CD4-positive, alpha-beta T cell (primary cell): ENCODE measurements around the gene CAMSAP1. TPM values are rescaled to one million over a fixed set of nuclear protein-coding genes. Genes with fewer than 3 reads are reported as not detected.

Source experiments
- ATAC-seq: fragments of 200-7000 bp; cut with Tn5 transposase; one replicate; pipeline ENCODE4 v1.10.0; 2022; ENCODE audit warnings: mild to moderate bottlenecking; ENCODE audit not compliant: poor library complexity
- CTCF ChIA-PET: fragments of 350-600 bp; sonication (Branson Sonifier 250); formaldehyde crosslinking; loops from one replicate; lab custom pipeline; 2021; ENCODE audit warnings: antibody characterized with exemption, inconsistent platforms; lab: Charles Lee
- POLR2A ChIA-PET: fragments of 350-600 bp; sonication (Branson Sonifier 250); formaldehyde crosslinking; loops from one replicate; lab custom pipeline; 2021; ENCODE audit warnings: antibody characterized with exemption, inconsistent platforms; lab: Charles Lee
- DNase-seq, 14 experiments: peaks; one replicate each; pipeline ENCODE4 v3.0.0-alpha.2; 2013 to 2020; ENCODE audit warnings: mixed read lengths in 2 of 14
- H3K27ac ChIP-seq, 2 donors: one replicate each; pipeline versions ENCODE4 v1.5.1 to v1.7.0; 2013; ENCODE audit warnings: low read length in 2 of 2, low read depth in 1 of 2, mild to moderate bottlenecking in 1 of 2
- H3K27me3 ChIP-seq, 2 experiments: 1 replicate in 1 of 2; 2 replicates in 1 of 2; pipeline versions ENCODE4 v1.6.1 to v1.7.0; 2013; ENCODE audit warnings: low read length in 2 of 2, control low read depth in 1 of 2, mild to moderate bottlenecking in 1 of 2, moderate library complexity in 1 of 2; ENCODE audit not compliant: insufficient read depth in 2 of 2, control insufficient read depth in 1 of 2
- H3K36me3 ChIP-seq: one replicate; pipeline ENCODE4 v1.6.1; 2013; ENCODE audit warnings: low read length, control low read depth; ENCODE audit not compliant: insufficient read depth
- H3K4me1 ChIP-seq: one replicate; pipeline ENCODE4 v1.6.1; 2013; ENCODE audit warnings: low read length, control low read depth; ENCODE audit not compliant: insufficient read depth
- H3K4me3 ChIP-seq: one replicate; pipeline ENCODE4 v1.5.1; 2013; ENCODE audit warnings: mild to moderate bottlenecking, low read length, moderate library complexity
- H3K9me3 ChIP-seq, 2 experiments: 1 replicate in 1 of 2; 2 replicates in 1 of 2; pipeline versions ENCODE4 v1.6.1 to v1.7.0; 2013; ENCODE audit warnings: low read length in 2 of 2, mild to moderate bottlenecking in 2 of 2, control low read depth in 1 of 2, moderate library complexity in 1 of 2; ENCODE audit not compliant: control insufficient read depth in 1 of 2, insufficient read depth in 1 of 2
- H3K27ac Mint-ChIP-seq: one replicate; pipeline ENCODE4 v1.8.0; 2020; ENCODE audit warnings: mixed read lengths
- H3K27me3 Mint-ChIP-seq: one replicate; pipeline ENCODE4 v1.8.0; 2021; ENCODE audit warnings: mixed read lengths
- H3K36me3 Mint-ChIP-seq: one replicate; pipeline ENCODE4 v1.8.0; 2021; ENCODE audit warnings: low read depth, mixed read lengths
- H3K4me1 Mint-ChIP-seq: one replicate; pipeline ENCODE4 v1.8.0; 2021; ENCODE audit warnings: low read depth, mixed read lengths
- H3K4me3 Mint-ChIP-seq: one replicate; pipeline ENCODE4 v1.8.0; 2020; ENCODE audit warnings: mild to moderate bottlenecking, mixed read lengths
- H3K9me3 Mint-ChIP-seq: one replicate; pipeline ENCODE4 v1.8.0; 2020; ENCODE audit warnings: mixed read lengths
- intact Hi-C, 2 experiments: fragments of 100-400 bp; cut with DNase I in 1 of 2; cut with micrococcal nuclease in 1 of 2; formaldehyde crosslinking; loops; one replicate each; pipeline versions ENCODE4 v1.15.1 to v1.9.0; 2023 to 2025; cut with DNase I, micrococcal nuclease
- total RNA-seq, 174 experiments: library from RNA in 2 of 174; stranded (reverse) in 2 of 174; gene quantifications; one replicate each; pipeline ENCODE4 v1.2.3 and lab custom pipeline; 2021 to 2026
- TF ChIP-seq, protein P1 (sequence below): fragments of 200-600 bp; IDR thresholded peaks from one replicate; pipeline ENCODE4 v1.8.0; 2022; ENCODE audit warnings: antibody characterized with exemption, mild to moderate bottlenecking

Gene CAMSAP1
- total RNA-seq, 2 experiments from 2014 or later, result 16.8 to 18.2 TPM

DNA sequence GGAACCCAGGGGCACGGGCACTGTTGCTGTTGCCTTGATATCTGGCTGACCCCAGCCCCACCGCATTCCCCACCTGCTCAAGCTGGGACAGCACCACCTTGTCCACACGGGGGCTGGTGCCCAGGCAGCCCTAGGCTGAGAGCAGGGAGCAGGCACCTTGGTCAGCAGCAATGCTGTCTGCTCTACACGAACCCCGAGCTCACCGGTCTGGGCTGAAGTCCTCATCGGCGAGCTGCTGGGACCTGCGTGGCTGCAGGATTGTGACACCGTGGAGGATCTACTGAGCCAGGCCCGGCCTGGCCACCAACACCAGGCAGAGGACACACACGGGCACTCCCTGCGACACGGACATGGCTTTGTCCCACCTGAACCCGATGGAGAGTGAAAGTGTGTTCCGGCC, 127.3 kb downstream of the CAMSAP1 start:
- H3K9me3 Mint-ChIP-seq, result no peaks in the 10 kb centered on the region
- no peak overlapping the region for H3K4me3 ChIP-seq
- no peak overlapping the region for H3K4me3 Mint-ChIP-seq
- H3K4me1 Mint-ChIP-seq, result no peaks in the 10 kb centered on the region
- H3K36me3 Mint-ChIP-seq, result no peaks in the 10 kb centered on the region
- intact Hi-C loops, result no loop called here
- TF ChIP-seq, protein P1, sequence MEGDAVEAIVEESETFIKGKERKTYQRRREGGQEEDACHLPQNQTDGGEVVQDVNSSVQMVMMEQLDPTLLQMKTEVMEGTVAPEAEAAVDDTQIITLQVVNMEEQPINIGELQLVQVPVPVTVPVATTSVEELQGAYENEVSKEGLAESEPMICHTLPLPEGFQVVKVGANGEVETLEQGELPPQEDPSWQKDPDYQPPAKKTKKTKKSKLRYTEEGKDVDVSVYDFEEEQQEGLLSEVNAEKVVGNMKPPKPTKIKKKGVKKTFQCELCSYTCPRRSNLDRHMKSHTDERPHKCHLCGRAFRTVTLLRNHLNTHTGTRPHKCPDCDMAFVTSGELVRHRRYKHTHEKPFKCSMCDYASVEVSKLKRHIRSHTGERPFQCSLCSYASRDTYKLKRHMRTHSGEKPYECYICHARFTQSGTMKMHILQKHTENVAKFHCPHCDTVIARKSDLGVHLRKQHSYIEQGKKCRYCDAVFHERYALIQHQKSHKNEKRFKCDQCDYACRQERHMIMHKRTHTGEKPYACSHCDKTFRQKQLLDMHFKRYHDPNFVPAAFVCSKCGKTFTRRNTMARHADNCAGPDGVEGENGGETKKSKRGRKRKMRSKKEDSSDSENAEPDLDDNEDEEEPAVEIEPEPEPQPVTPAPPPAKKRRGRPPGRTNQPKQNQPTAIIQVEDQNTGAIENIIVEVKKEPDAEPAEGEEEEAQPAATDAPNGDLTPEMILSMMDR, result no peak
- CTCF ChIA-PET, result no interaction called here
- H3K4me1 ChIP-seq, result no peaks in the 10 kb centered on the region
- ATAC-seq (no peak), DNase-seq (no peak)
- no peak overlapping the region for H3K27ac ChIP-seq
- H3K27me3 ChIP-seq, result no peaks in the 10 kb centered on the region
- no peaks in the 10 kb centered on the region for H3K36me3 ChIP-seq
- no peaks in the 10 kb centered on the region for H3K27me3 Mint-ChIP-seq
- no peak overlapping the region for H3K27ac Mint-ChIP-seq
- POLR2A ChIA-PET, result no interaction called here
- no peaks in the 10 kb centered on the region for H3K9me3 ChIP-seq

DNA sequence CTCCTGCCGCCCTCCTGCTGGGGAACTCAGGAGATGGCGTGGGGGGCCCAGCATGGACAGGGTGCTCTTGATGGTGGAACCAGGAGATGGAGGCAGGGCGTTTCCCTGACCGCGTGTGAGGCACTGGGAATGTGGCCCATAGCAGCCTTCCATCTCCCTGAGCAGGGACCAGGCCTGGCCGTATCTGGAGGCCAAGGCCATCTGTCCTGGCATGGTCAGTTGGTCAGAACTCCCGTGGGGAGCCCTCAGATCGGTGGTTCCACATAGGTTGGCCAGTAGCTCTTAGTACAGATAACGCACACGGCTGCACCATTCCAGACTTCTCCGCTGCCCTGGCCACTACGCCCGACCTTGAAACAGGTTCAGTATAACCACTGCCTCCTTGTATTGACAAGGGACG, 127.8 kb downstream of the CAMSAP1 start:
- H3K9me3 ChIP-seq, result no peaks in the 10 kb centered on the region
- POLR2A ChIA-PET, result no interaction called here
- H3K27ac Mint-ChIP-seq, result no peak overlapping the region
- ATAC-seq, result no peak
- H3K36me3 ChIP-seq, result no peaks in the 10 kb centered on the region
- H3K4me1 ChIP-seq, result no peaks in the 10 kb centered on the region
- H3K4me1 Mint-ChIP-seq, result no peaks in the 10 kb centered on the region
- H3K9me3 Mint-ChIP-seq, result no peaks in the 10 kb centered on the region
- H3K4me3 Mint-ChIP-seq, result no peak overlapping the region
- CTCF ChIA-PET, result no interaction called here
- no peaks in the 10 kb centered on the region for H3K27me3 Mint-ChIP-seq
- H3K27me3 ChIP-seq, result no peaks in the 10 kb centered on the region
- H3K36me3 Mint-ChIP-seq, result no peaks in the 10 kb centered on the region
- intact Hi-C loops, result no loop called here
- no peak overlapping the region for H3K27ac ChIP-seq
- TF ChIP-seq, protein P1, result no peak
- no peak overlapping the region for H3K4me3 ChIP-seq
- no peak for DNase-seq

DNA sequence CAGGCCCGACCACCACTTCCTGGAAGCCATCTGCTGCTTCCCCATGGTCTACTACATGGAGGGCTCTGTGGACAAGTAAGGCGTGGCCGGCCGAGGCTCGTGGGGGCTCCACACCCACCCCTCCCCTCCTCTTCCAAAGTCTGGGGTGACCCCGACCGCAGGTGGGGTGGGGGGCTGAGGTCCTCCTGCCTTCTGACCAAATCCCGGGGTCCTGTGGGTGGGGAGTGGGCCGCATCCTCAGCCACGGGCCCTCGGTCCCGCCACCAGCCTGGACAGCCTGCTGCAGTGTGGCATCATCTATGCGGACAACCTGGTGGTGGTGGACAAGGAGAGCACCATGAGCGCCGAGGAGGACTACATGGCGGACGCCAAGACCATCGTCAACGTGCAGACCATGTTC, 128.9 kb downstream of the CAMSAP1 start:
- H3K36me3 Mint-ChIP-seq, result no peaks in the 10 kb centered on the region
- H3K36me3 ChIP-seq, result no peaks in the 10 kb centered on the region
- CTCF ChIA-PET, result no interaction called here
- no peak overlapping the region for H3K27ac ChIP-seq
- no peak overlapping the region for H3K4me3 Mint-ChIP-seq
- H3K27me3 Mint-ChIP-seq, result no peaks in the 10 kb centered on the region
- DNase-seq, result no peak
- H3K27me3 ChIP-seq, result no peaks in the 10 kb centered on the region
- H3K9me3 Mint-ChIP-seq, result no peaks in the 10 kb centered on the region
- H3K4me1 Mint-ChIP-seq, result no peaks in the 10 kb centered on the region
- intact Hi-C loops, result no loop called here
- H3K4me3 ChIP-seq, result no peak overlapping the region
- ATAC-seq, result no peak
- POLR2A ChIA-PET, result no interaction called here
- no peaks in the 10 kb centered on the region for H3K9me3 ChIP-seq
- TF ChIP-seq, protein P1, result no peak
- no peaks in the 10 kb centered on the region for H3K4me1 ChIP-seq
- no peak overlapping the region for H3K27ac Mint-ChIP-seq
